K562 (cell line): ENCODE measurements around the gene IZUMO4. TPM values are rescaled to one million over a fixed set of nuclear protein-coding genes. Genes with fewer than 3 reads are reported as not detected.

Experiments
- ATAC-seq: fragments of 200-7000 bp; cut with Tn5 transposase; 3 replicates; pipeline ENCODE4 v1.9.1; 2020; ENCODE audit warnings: moderate library complexity
- BruUV-seq: library from RNA; stranded (reverse); fragments of 400-500 nt; replicated peaks from 2 replicates; lab custom pipeline; 2021; lab: Mats Ljungman, UMichigan
- CTCF ChIA-PET: fragments of 300-600 bp; formaldehyde crosslinking; extraction: SDS; loops from one replicate; lab custom pipeline; 2021; ENCODE audit warnings: low intra/inter-chr PET ratio; lab: Yijun Ruan, JAX
- POLR2A ChIA-PET: fragments of 300-600, 350-650 bp; sonication (Branson Sonifier 250); formaldehyde crosslinking; extraction: SDS; loops from one replicate; lab custom pipeline; 2021; ENCODE audit warnings: antibody characterized with exemption, inconsistent platforms; lab: Yijun Ruan, JAX
- DNase-seq, 4 experiments: peaks; one replicate each; pipeline versions ENCODE4 v3.0.0 to v3.0.0-alpha.2; 2011 to 2018; ENCODE audit warnings: low spot score in 3 of 4, mixed read lengths in 3 of 4; ENCODE audit errors: extremely low read depth in 1 of 4
- FAIRE-seq: peaks from 2 replicates; lab custom pipeline; 2011; peaks lifted over from hg19 to GRCh38; lab: Jason Lieb, UNC
- H2AFZ ChIP-seq: 2 replicates; pipeline ENCODE4 v1.6.0; 2011; ENCODE audit warnings: low read depth, low read length, control low read depth, inconsistent platforms
- H3K27ac ChIP-seq: fragments of 200-600 bp; 3 replicates; pipeline ENCODE4 v1.8.0; 2011; ENCODE audit warnings: low read depth, mild to moderate bottlenecking, control low read depth, inconsistent platforms, low read length, moderate library complexity, mixed read lengths; ENCODE audit errors: extremely low read depth
- H3K27me3 ChIP-seq, 2 experiments: fragments of 300-600 bp in 1 of 2; 2 replicates in 1 of 2; 3 replicates in 1 of 2; pipeline versions ENCODE4 v1.6.0 to v1.8.0; 2011; ENCODE audit warnings: inconsistent platforms in 2 of 2, low read length in 2 of 2, mild to moderate bottlenecking in 1 of 2, mixed read lengths in 1 of 2, moderate library complexity in 1 of 2; ENCODE audit not compliant: control insufficient read depth in 2 of 2, insufficient read depth in 2 of 2
- H3K36me3 ChIP-seq: fragments of 300-600 bp; 3 replicates; pipeline ENCODE4 v1.8.0; 2011; ENCODE audit warnings: mild to moderate bottlenecking, low read length, inconsistent platforms; ENCODE audit not compliant: control insufficient read depth, insufficient read depth
- H3K4me1 ChIP-seq, 2 experiments: fragments of 200-600 bp in 1 of 2; replicated peaks in 1 of 2; 2 replicates in 1 of 2; 3 replicates in 1 of 2; pipeline versions ENCODE4 v1.5.1 to v1.8.0; 2011; ENCODE audit warnings: inconsistent platforms in 2 of 2, low read length in 2 of 2, mild to moderate bottlenecking in 1 of 2, mixed read lengths in 1 of 2, moderate library complexity in 1 of 2; ENCODE audit not compliant: control insufficient read depth in 2 of 2, insufficient read depth in 2 of 2
- H3K4me2 ChIP-seq: 2 replicates; pipeline ENCODE4 v1.6.1; 2011; ENCODE audit warnings: low read length, control low read depth, inconsistent platforms, mixed read lengths; ENCODE audit not compliant: insufficient read depth
- H3K4me3 ChIP-seq: fragments of 200-600 bp; sonication (generic), shearing (Covaris generic); 2 replicates; pipeline ENCODE4 v1.5.1; 2016; ENCODE audit warnings: control low read depth, inconsistent platforms
- H3K79me2 ChIP-seq: fragments of 200-600 bp; 3 replicates; pipeline ENCODE4 v1.8.0; 2011; ENCODE audit warnings: low read length, inconsistent platforms; ENCODE audit not compliant: control insufficient read depth, insufficient read depth
- H3K9ac ChIP-seq, 2 experiments: 2 replicates each; pipeline versions ENCODE4 v1.6.0 to v1.6.1; 2011; ENCODE audit warnings: low read depth in 2 of 2, low read length in 2 of 2, control low read depth in 1 of 2, inconsistent platforms in 1 of 2, mild to moderate bottlenecking in 1 of 2, mixed read lengths in 1 of 2; ENCODE audit not compliant: insufficient read depth in 1 of 2
- H3K9me1 ChIP-seq: one replicate; pipeline ENCODE4 v1.6.0; 2011; ENCODE audit warnings: inconsistent platforms, mild to moderate bottlenecking, low read length, moderate library complexity; ENCODE audit not compliant: control insufficient read depth, insufficient read depth
- H3K9me3 ChIP-seq: replicated peaks from 2 replicates; pipeline ENCODE4 v1.5.1; 2011; ENCODE audit warnings: low read depth, low read length, inconsistent platforms; ENCODE audit not compliant: control insufficient read depth, insufficient read depth
- H4K20me1 ChIP-seq: replicated peaks from 2 replicates; pipeline ENCODE4 v1.6.1; 2011; ENCODE audit warnings: low read length, inconsistent platforms, mixed read lengths; ENCODE audit not compliant: control insufficient read depth, insufficient read depth
- ADNP ChIP-seq: fragments of 200-800 bp; sonication (Bioruptor generic); IDR thresholded peaks from 2 replicates; pipeline ENCODE4 v1.6.1; 2016; ENCODE audit warnings: missing genetic modification characterization, missing compliant biosample characterization
- BRF1 ChIP-seq: IDR thresholded peaks from 3 replicates; pipeline ENCODE4 v1.6.1; 2011; ENCODE audit warnings: borderline replicate concordance, mild to moderate bottlenecking; ENCODE audit not compliant: insufficient read length; ENCODE audit errors: extremely low read depth
- CHD4 ChIP-seq: fragments of 200-600 bp; sonication (generic); IDR thresholded peaks from 3 replicates; pipeline ENCODE4 v1.6.1; 2012; ENCODE audit warnings: low read depth, mild to moderate bottlenecking, mixed read lengths, low read length, inconsistent platforms; ENCODE audit not compliant: insufficient read depth, insufficient replicate concordance, poor library complexity, severe bottlenecking
- CREB1 ChIP-seq, 2 experiments: sonication (generic) in 1 of 2; formaldehyde crosslinking in 1 of 2; IDR thresholded peaks; 2 replicates each; pipeline versions ENCODE4 v1.6.1 to v1.8.0; 2012 to 2022; ENCODE audit warnings: inconsistent platforms in 1 of 2, mild to moderate bottlenecking in 1 of 2, missing genetic modification reagents in 1 of 2, moderate library complexity in 1 of 2
- FOXA3 ChIP-seq, 2 experiments: fragments of 450-650 bp in 1 of 2; sonication (generic) in 1 of 2; formaldehyde crosslinking; IDR thresholded peaks in 1 of 2; conservative IDR thresholded peaks in 1 of 2; 2 replicates each; pipeline versions ENCODE4 v1.4.0 to v1.8.0; 2020 to 2022; ENCODE audit warnings: mild to moderate bottlenecking in 2 of 2, missing genetic modification reagents in 1 of 2
- MNT ChIP-seq, 2 experiments: fragments of 450-650 bp; conservative IDR thresholded peaks; 2 replicates each; pipeline ENCODE4 v1.6.1; 2017; ENCODE audit warnings: mild to moderate bottlenecking in 2 of 2, moderate library complexity in 2 of 2
- NCOA1 ChIP-seq: fragments of 450-650 bp; IDR thresholded peaks from 2 replicates; pipeline ENCODE4 v1.6.1; 2016; ENCODE audit warnings: low read depth
- RBFOX2 ChIP-seq: fragments of 200-400 bp; formaldehyde crosslinking; IDR thresholded peaks from 2 replicates; pipeline ENCODE4 v1.6.1; 2017; ENCODE audit warnings: low read depth, mild to moderate bottlenecking, low read length, moderate library complexity
- RBM22 ChIP-seq: fragments of 200-400 bp; formaldehyde crosslinking; IDR thresholded peaks from 2 replicates; pipeline ENCODE4 v1.6.1; 2018; ENCODE audit warnings: low read length, low read depth; ENCODE audit not compliant: poor library complexity, severe bottlenecking
- RCOR1 ChIP-seq, 2 experiments: IDR thresholded peaks; 2 replicates each; pipeline ENCODE4 v1.6.1; 2012; ENCODE audit warnings: low read depth in 2 of 2, low read length in 2 of 2, borderline replicate concordance in 1 of 2, improper control_type of control experiment in 1 of 2
- STAG1 ChIP-seq: sonication (generic); formaldehyde crosslinking; IDR thresholded peaks from 2 replicates; pipeline ENCODE4 v1.5.0; 2020; ENCODE audit warnings: missing genetic modification reagents, borderline replicate concordance
- ZNF707 ChIP-seq: fragments of 250-450 bp; sonication (Bioruptor Pico); conservative IDR thresholded peaks from 2 replicates; pipeline ENCODE4 v1.8.0; 2022; ENCODE audit warnings: inconsistent platforms, mild to moderate bottlenecking, moderate library complexity
- WGBS: fragments of 100-300 bp; shearing (Covaris generic); methylation state at CpG from one replicate; pipeline ENCODE4 v1.1.6; 2016; ENCODE audit warnings: low coverage, mixed read lengths; ENCODE audit not compliant: insufficient coverage; ENCODE audit errors: missing lambda C conversion rate; 5-methylcytosine and 5-hydroxymethylcytosine counted together
- in situ Hi-C: fragments of 300-500 bp; cut with MboI; formaldehyde crosslinking; loops from 4 replicates; pipeline ENCODE4 v1.15.0; 2018; ENCODE audit warnings: inconsistent platforms, mixed read lengths
- intact Hi-C: fragments of 100-400 bp; cut with micrococcal nuclease; formaldehyde crosslinking; loops from 2 replicates; pipeline ENCODE4 v1.14.2; 2022
- polyA plus RNA-seq, 8 experiments: library from polyadenylated mRNA; depleted of rRNA in 4 of 8; stranded (reverse) in 5 of 8; unstranded in 3 of 8; fragments of >200 nt; fragmentation: Nextera tagmentation in 2 of 8; fragmentation: Illumina TruSeq in 1 of 8; extraction: Ambion mirVana in 2 of 8; extraction: Trizol in 1 of 8; gene quantifications; 2 replicates each; pipeline versions ENCODE4 v1.2.1 to v1.2.3, GENCODE V29; 2011 to 2014; ENCODE audit warnings: inconsistent platforms in 1 of 8, missing spikeins in 1 of 8
- total RNA-seq, 7 experiments: library from RNA; depleted of rRNA in 6 of 7; stranded (reverse); fragments of >200 nt in 6 of 7; fragmentation: Illumina TruSeq in 2 of 7; extraction: Trizol in 2 of 7; gene quantifications; 2 replicates each; pipeline versions ENCODE4 v1.2.1 to v1.2.3, GENCODE V29; 2011 to 2021; ENCODE audit warnings: low replicate concordance in 1 of 7

The IZUMO4 gene
- total and polyA plus RNA-seq, 9 of the 15 experiments (the other 6 are each of a cell fraction or from before 2014, with no cell fraction given), result 0.07 to 3.9 (median 1.2) TPM

- TF ChIP-seq NCOA1 (no peak), RBFOX2 (peak; percentile 69), CREB1 (IDR thresholded peaks at IDR 0.05) (no peak), CREB1 (CRISPR knock-in tag; IDR thresholded peaks at IDR 0.05) (0 out of 2 replicates have a peak, but pooled peaks have one; percentile 6), STAG1 (CRISPR knock-in tag) (peak; percentile 39; the same call in 1 of the 2 replicates), RBM22 (peak; percentile 88), MNT (conservative IDR thresholded peaks at IDR 0.05) (no peak)
Measured at GRCh38 chr19:2048959-2049740, 47.6 kb upstream of the IZUMO4 start (continued).

- in situ Hi-C loops, result no loop called here
- Histone ChIP-seq H3K4me2 (peak overlapping the region; percentile 84), H3K79me2 (peaks cover 47% of the 10 kb centered on the region), H3K9ac (peak overlapping the region; percentile 74 to 99), H3K4me3 (peak overlapping the region; percentile 90), H3K27me3 (no peaks in the 10 kb centered on the region), H4K20me1 (peaks cover 23% of the 10 kb centered on the region), H3K36me3 (peaks cover 50% of the 10 kb centered on the region; the same call in 2 of the 3 replicates), H3K27ac (peak overlapping the region; percentile 75; the same call in 2 of the 3 replicates), H3K9me1 (peaks cover 7% of the 10 kb centered on the region), H3K4me1 (peaks cover 22 to 78% of the 10 kb centered on the region in 2 experiments), H2AFZ (no peak overlapping the region), H3K9me3 (no peaks in the 10 kb centered on the region)
- intact Hi-C loops, result no loop called here
- peak; percentile 5 for ATAC-seq
- peak; percentile 80 for FAIRE-seq
- WGBS, result 1% methylated on average over 13 of the region's 16 CpGs
- BruUV-seq, result TSS peak; percentile 71
- DNase-seq, result peak; percentile 42 to 62 (median 56)
- CTCF ChIA-PET, result interaction anchor here (0.8 kb wide), 1 partner anchor 20 kb away, joined by 3 read pairs; no protein-coding TSS in a partner anchor
- POLR2A ChIA-PET, result interaction anchor here (0.6 to 5.5 kb wide), 13 partner anchors 8 to 175 kb away, joined by 3 to 72 read pairs (median 3); no protein-coding TSS in a partner anchor
- TF ChIP-seq BRF1 (no peak), RCOR1 (IDR thresholded peaks at IDR 0.05; ENCODE audit: borderline replicate concordance in 1 of 2, low read depth in 2 of 2, low read length in 2 of 2) (no peak), ZNF707 (no peak), CHD4 (no peak), ADNP (tag) (no peak), FOXA3 (CRISPR knock-in tag; conservative IDR thresholded peaks at IDR 0.05 in 1 of 2, IDR thresholded peaks at IDR 0.05 in 1 of 2) (no peak)
Measured at GRCh38 chr19:2049741-2050348, 46.9 kb upstream of the IZUMO4 start.
